ENCODE results near the gene RIT2. TPM values are rescaled to one million over a fixed set of nuclear protein-coding genes. Genes with fewer than 3 reads are reported as not detected.

Gene RIT2
- total and polyA plus RNA-seq, 2 of the 4 experiments (the other 2 are of a cell fraction), result not detected

- no peak for TF ChIP-seq MAZ (IDR thresholded peaks at IDR 0.05; ENCODE audit: borderline replicate concordance, low read depth, low read length)
- TF ChIP-seq, protein P1, sequence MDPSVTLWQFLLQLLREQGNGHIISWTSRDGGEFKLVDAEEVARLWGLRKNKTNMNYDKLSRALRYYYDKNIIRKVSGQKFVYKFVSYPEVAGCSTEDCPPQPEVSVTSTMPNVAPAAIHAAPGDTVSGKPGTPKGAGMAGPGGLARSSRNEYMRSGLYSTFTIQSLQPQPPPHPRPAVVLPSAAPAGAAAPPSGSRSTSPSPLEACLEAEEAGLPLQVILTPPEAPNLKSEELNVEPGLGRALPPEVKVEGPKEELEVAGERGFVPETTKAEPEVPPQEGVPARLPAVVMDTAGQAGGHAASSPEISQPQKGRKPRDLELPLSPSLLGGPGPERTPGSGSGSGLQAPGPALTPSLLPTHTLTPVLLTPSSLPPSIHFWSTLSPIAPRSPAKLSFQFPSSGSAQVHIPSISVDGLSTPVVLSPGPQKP (IDR thresholded peaks at IDR 0.05; ENCODE audit: borderline replicate concordance, low read depth, low read length), result no peak
- TF ChIP-seq, protein P2, sequence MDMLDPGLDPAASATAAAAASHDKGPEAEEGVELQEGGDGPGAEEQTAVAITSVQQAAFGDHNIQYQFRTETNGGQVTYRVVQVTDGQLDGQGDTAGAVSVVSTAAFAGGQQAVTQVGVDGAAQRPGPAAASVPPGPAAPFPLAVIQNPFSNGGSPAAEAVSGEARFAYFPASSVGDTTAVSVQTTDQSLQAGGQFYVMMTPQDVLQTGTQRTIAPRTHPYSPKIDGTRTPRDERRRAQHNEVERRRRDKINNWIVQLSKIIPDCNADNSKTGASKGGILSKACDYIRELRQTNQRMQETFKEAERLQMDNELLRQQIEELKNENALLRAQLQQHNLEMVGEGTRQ (IDR thresholded peaks at IDR 0.05; ENCODE audit: low read depth, low read length), result no peak
- TF ChIP-seq SMC3 (IDR thresholded peaks at IDR 0.05; ENCODE audit: low read depth, low read length), result no peak
- TF ChIP-seq CEBPB (IDR thresholded peaks at IDR 0.05; ENCODE audit: low read depth, low read length), result no peak
- TF ChIP-seq MAFK (IDR thresholded peaks at IDR 0.05; ENCODE audit: low read depth, low read length), result no peak
- TF ChIP-seq CTCF (conservative IDR thresholded peaks at IDR 0.05; ENCODE audit: low read depth, low read length), result no peak
- no peak for TF ChIP-seq BHLHE40 (IDR thresholded peaks at IDR 0.05; ENCODE audit: low read depth, low read length)
- no peak for TF ChIP-seq CHD1 (IDR thresholded peaks at IDR 0.05; ENCODE audit: low read depth, low read length)
- TF ChIP-seq NFE2L2 (IDR thresholded peaks at IDR 0.05; ENCODE audit: low read depth, low read length), result no peak
- no peak for TF ChIP-seq POLR2A (IDR thresholded peaks at IDR 0.05; ENCODE audit: low read depth, low read length)
- no peak for TF ChIP-seq MXI1 (IDR thresholded peaks at IDR 0.05; ENCODE audit: borderline replicate concordance, low read depth, low read length)
- TF ChIP-seq RFX5 (IDR thresholded peaks at IDR 0.05; ENCODE audit: low read depth, low read length), result no peak
- TF ChIP-seq RAD21 (IDR thresholded peaks at IDR 0.05; ENCODE audit: low read length), result no peak
- no peak for TF ChIP-seq RCOR1 (IDR thresholded peaks at IDR 0.05; ENCODE audit: insufficient replicate concordance, low read length)
- no peak for TF ChIP-seq FOS (IDR thresholded peaks at IDR 0.05; ENCODE audit: low read depth, low read length)
- no peaks in the 10 kb centered on the region for H3K36me3 ChIP-seq (ENCODE audit: control insufficient read depth, insufficient read depth, low read length)
- no peaks in the 10 kb centered on the region for H4K20me1 ChIP-seq (ENCODE audit: insufficient read depth, low read length)
- ChIA-PET POLR2A (ENCODE audit: unreplicated experiment) (no interaction called here), CTCF (no interaction called here)
- H2AFZ ChIP-seq (replicated peaks; ENCODE audit: low read length, poor library complexity), result no peak overlapping the region
- H3K27me3 ChIP-seq (ENCODE audit: control insufficient read depth, insufficient read depth, low read length), result no peaks in the 10 kb centered on the region
- peaks cover 1% of the 10 kb centered on the region; the same call in 1 of the 2 replicates for H3K9me3 ChIP-seq (ENCODE audit: control insufficient read depth, insufficient read depth, low read length)
- no peaks in the 10 kb centered on the region for H3K79me1 ChIP-seq (ENCODE audit: low read depth in 1 of 2, low read length in 2 of 2)
- dilution Hi-C loops (cut with HindIII; ENCODE audit: low sequenced_read_pairs, unreplicated experiment), result no loop called here
- H2AK5ac ChIP-seq (ENCODE audit: low read depth, low read length), result no peak overlapping the region
- H4K91ac ChIP-seq (ENCODE audit: insufficient read depth, low read depth, low read length), result no peak overlapping the region
- no peaks in the 10 kb centered on the region for H3K4me1 ChIP-seq (ENCODE audit: control insufficient read depth, insufficient read depth, low read length)
- no peak overlapping the region for H3K18ac ChIP-seq (ENCODE audit: low read depth, low read length)
- H4K8ac ChIP-seq (ENCODE audit: low read depth in 2 of 2, low read length in 2 of 2), result no peak overlapping the region
- no peak overlapping the region for H2BK15ac ChIP-seq (ENCODE audit: low read depth, low read length)
- intact Hi-C loops (cut with micrococcal nuclease), result no loop called here
- 60% methylated on average over 1 of the region's 3 CpGs; no CpG with 5 or more reads in 1 of the 2 experiments for WGBS, 2 experiments (ENCODE audit: extremely low coverage in 2 of 2, insufficient read length in 1 of 2)
- H3K56ac ChIP-seq (ENCODE audit: extremely low read depth, insufficient read depth, low read length), result no peak overlapping the region
- H3K4me2 ChIP-seq (ENCODE audit: low read depth, low read length), result no peak overlapping the region
- H3K4me3 ChIP-seq (ENCODE audit: insufficient read depth, low read depth, low read length), result no peak overlapping the region
- DNase-seq, result no peak
- H4K5ac ChIP-seq (ENCODE audit: low read depth, low read length), result no peak overlapping the region
- no peak overlapping the region for H3K27ac ChIP-seq (ENCODE audit: insufficient read depth, low read length)
- no peak overlapping the region for H3K9ac ChIP-seq (ENCODE audit: low read depth, low read length)
- no peaks in the 10 kb centered on the region for H3K9me1 ChIP-seq (ENCODE audit: insufficient read depth, low read length)
- in situ Hi-C loops (cut with MboI; ENCODE audit: low sequenced_read_pairs), result no loop called here
- no peak overlapping the region for H3K14ac ChIP-seq (replicated peaks; ENCODE audit: low read depth, low read length)
- H2BK120ac ChIP-seq (ENCODE audit: low read depth, low read length), result no peak overlapping the region
- H2AK9ac ChIP-seq (replicated peaks; ENCODE audit: low read depth, low read length, poor library complexity), result no peak overlapping the region
- H2BK20ac ChIP-seq (ENCODE audit: low read depth, low read length), result no peak overlapping the region
- no peak for ATAC-seq (ENCODE audit: low read depth)
- BruUV-seq (replicated peaks), result no TSS peak
- H2BK5ac ChIP-seq (ENCODE audit: low read depth, low read length, poor library complexity, severe bottlenecking), result no peak overlapping the region
- H3K4ac ChIP-seq (ENCODE audit: low read depth, low read length), result no peak overlapping the region
- no peak overlapping the region for H3K23ac ChIP-seq (ENCODE audit: low read depth, low read length)
Observed at GRCh38 chr18:42961298-42961697, 154.2 kb downstream of the RIT2 start.
